B cell (primary cell): Measurements from ENCODE around the gene FOXP3. TPM values are rescaled to one million over a fixed set of nuclear protein-coding genes. Genes with fewer than 3 reads are reported as not detected.

Source experiments
- ATAC-seq: fragments of 200-7000 bp; cut with Tn5 transposase; one replicate; pipeline ENCODE4 v1.10.0; 2021; ENCODE audit warnings: low read depth, mild to moderate bottlenecking, moderate number of reproducible peaks, moderate library complexity
- CTCF ChIA-PET: fragments of 350-600 bp; sonication (Branson Sonifier 250); formaldehyde crosslinking; loops from one replicate; lab custom pipeline; 2021; ENCODE audit warnings: antibody characterized with exemption, inconsistent platforms; lab: Charles Lee
- POLR2A ChIA-PET: fragments of 350-600 bp; sonication (Branson Sonifier 250); formaldehyde crosslinking; loops from one replicate; lab custom pipeline; 2021; ENCODE audit warnings: antibody characterized with exemption; lab: Charles Lee
- DNase-seq: peaks from one replicate; pipeline ENCODE4 v3.0.0; 2013
- H2AFZ ChIP-seq: 2 replicates; pipeline ENCODE4 v1.6.1; 2012; ENCODE audit warnings: mild to moderate bottlenecking, low read depth, low read length; ENCODE audit not compliant: insufficient read depth, poor library complexity, severe bottlenecking
- H3K27ac ChIP-seq, 2 donors: 1 replicate in 1 of 2; 2 replicates in 1 of 2; pipeline ENCODE4 v1.5.1; 2012 to 2013; ENCODE audit warnings: low read length in 2 of 2, mild to moderate bottlenecking in 2 of 2, moderate library complexity in 1 of 2
- H3K27me3 ChIP-seq, 4 experiments: fragments of 200-600 bp in 1 of 4; sonication (generic) in 1 of 4; replicated peaks in 1 of 4; 1 replicate in 2 of 4; 2 replicates in 2 of 4; pipeline versions ENCODE4 v1.6.1 to v1.7.0; 2013 to 2016; ENCODE audit warnings: low read length in 3 of 4, mild to moderate bottlenecking in 2 of 4, mixed read lengths in 1 of 4, moderate library complexity in 1 of 4; ENCODE audit not compliant: insufficient read depth in 4 of 4, control insufficient read depth in 3 of 4; ENCODE audit errors: control extremely low read depth in 1 of 4
- H3K36me3 ChIP-seq, 2 experiments: replicated peaks in 1 of 2; 1 replicate in 1 of 2; 2 replicates in 1 of 2; pipeline versions ENCODE4 v1.6.1 to v1.7.1; 2013; ENCODE audit warnings: low read length in 1 of 2; ENCODE audit not compliant: insufficient read depth in 2 of 2, control insufficient read depth in 1 of 2; ENCODE audit errors: control extremely low read depth in 1 of 2, extremely low read depth in 1 of 2
- H3K4me1 ChIP-seq, 2 donors: fragments of 200-600 bp in 1 of 2; sonication (generic) in 1 of 2; 1 replicate in 1 of 2; 2 replicates in 1 of 2; pipeline versions ENCODE4 v1.5.1 to v1.6.1; 2013 to 2017; ENCODE audit warnings: low read length in 2 of 2; ENCODE audit not compliant: control insufficient read depth in 2 of 2, insufficient read depth in 2 of 2
- H3K4me2 ChIP-seq: replicated peaks from 2 replicates; pipeline ENCODE3; 2012; ENCODE audit warnings: mild to moderate bottlenecking, low read depth, low read length; ENCODE audit not compliant: poor library complexity, severe bottlenecking
- H3K4me3 ChIP-seq, 5 experiments: fragments of 200-600 bp in 1 of 5; sonication (generic) in 1 of 5; 1 replicate in 3 of 5; 2 replicates in 2 of 5; pipeline versions ENCODE4 v1.5.1 to v1.7.0; 2011 to 2016; ENCODE audit warnings: low read length in 4 of 5, mild to moderate bottlenecking in 4 of 5, low read depth in 2 of 5, control low read depth in 1 of 5, moderate library complexity in 1 of 5; ENCODE audit not compliant: insufficient read depth in 1 of 5; ENCODE audit errors: control extremely low read depth in 1 of 5, extremely low read depth in 1 of 5
- H3K79me2 ChIP-seq: fragments of 200-600 bp; sonication (generic); one replicate; pipeline ENCODE4 v1.6.0; 2016; ENCODE audit warnings: low read length; ENCODE audit not compliant: control insufficient read depth, insufficient read depth
- H3K9ac ChIP-seq: fragments of 200-600 bp; sonication (generic); 2 replicates; pipeline ENCODE4 v1.6.1; 2017; ENCODE audit warnings: mild to moderate bottlenecking, low read length, moderate library complexity
- H3K9me3 ChIP-seq, 3 donors: one replicate each; pipeline versions ENCODE4 v1.6.1 to v1.7.1; 2013; ENCODE audit warnings: low read length in 2 of 3; ENCODE audit not compliant: control insufficient read depth in 2 of 3, insufficient read depth in 1 of 3; ENCODE audit errors: control extremely low read depth in 1 of 3
- H4K20me1 ChIP-seq: 2 replicates; pipeline ENCODE4 v1.6.0; 2012; ENCODE audit warnings: mild to moderate bottlenecking, low read length; ENCODE audit not compliant: insufficient read depth, control insufficient read depth, poor library complexity, severe bottlenecking
- H3K27ac Mint-ChIP-seq: one replicate; pipeline ENCODE4 v1.8.0; 2021; ENCODE audit warnings: mixed read lengths
- H3K27me3 Mint-ChIP-seq: one replicate; pipeline ENCODE4 v1.8.0; 2021; ENCODE audit warnings: mixed read lengths
- H3K4me1 Mint-ChIP-seq: one replicate; pipeline ENCODE4 v1.8.0; 2021; ENCODE audit warnings: mixed read lengths
- H3K4me3 Mint-ChIP-seq: one replicate; pipeline ENCODE4 v1.8.0; 2021; ENCODE audit warnings: mixed read lengths
- H3K9me3 Mint-ChIP-seq: one replicate; pipeline ENCODE4 v1.8.0; 2022; ENCODE audit warnings: mixed read lengths; ENCODE audit not compliant: insufficient read depth
- CTCF ChIP-seq: fragments of 200-600 bp; IDR thresholded peaks from one replicate; pipeline ENCODE4 v1.8.0; 2022; ENCODE audit warnings: antibody characterized with exemption, mild to moderate bottlenecking
- EZH2 ChIP-seq: IDR thresholded peaks from 2 replicates; pipeline ENCODE4 v1.6.1; 2012; ENCODE audit warnings: borderline replicate concordance, low read depth, mild to moderate bottlenecking, moderate library complexity, low read length; ENCODE audit not compliant: insufficient read depth, poor library complexity, severe bottlenecking
- WGBS: methylation state at CpG from one replicate; pipeline ENCODE4 v1.1.5; 2013; ENCODE audit warnings: missing lambda C conversion rate; ENCODE audit not compliant: insufficient coverage; 5-methylcytosine and 5-hydroxymethylcytosine counted together
- intact Hi-C: fragments of 100-400 bp; cut with micrococcal nuclease; formaldehyde crosslinking; loops from one replicate; pipeline ENCODE4 v1.10.0; 2022
- polyA plus RNA-seq: library from polyadenylated mRNA; depleted of rRNA; stranded (reverse); fragments of >200 nt; gene quantifications from 2 replicates; pipeline ENCODE4 v1.2.3, GENCODE V29; 2012
- total RNA-seq, 2 donors: library from RNA; stranded (reverse); fragments of 120-200 nt in 1 of 2; gene quantifications; 1 replicate in 1 of 2; 2 replicates in 1 of 2; pipeline versions ENCODE4 v1.2.3 to v1.2.4, GENCODE V29; 2013 to 2022

The FOXP3 gene
- total and polyA plus RNA-seq, 2 donors (not counting 1 experiment from before 2014, with no cell fraction given): 0.03 TPM; not detected in 1

GRCh38 chrX:49242545-49243066 is 21.9 kb downstream of the FOXP3 start:
- Mint-ChIP-seq H3K27ac (no peak overlapping the region), H3K9me3 (no peaks in the 10 kb centered on the region), H3K4me1 (peaks cover 4% of the 10 kb centered on the region), H3K27me3 (no peaks in the 10 kb centered on the region), H3K4me3 (no peak overlapping the region)
- no peak overlapping the region for H3K9ac ChIP-seq
- no peaks in the 10 kb centered on the region for H3K9me3 ChIP-seq
- H3K4me1 ChIP-seq: peaks cover 0 to under 1% of the 10 kb centered on the region in 2 donors
- WGBS: 100% methylated on average over 3 of the region's 12 CpGs
- H3K36me3 ChIP-seq: peaks cover 0 to 34% of the 10 kb centered on the region in 2 experiments
- intact Hi-C loops: no loop called here
- POLR2A ChIA-PET: interaction anchor here (0.5 kb wide), 1 partner anchor 14 kb away, joined by 3 read pairs; no protein-coding TSS in a partner anchor
- no peaks in the 10 kb centered on the region for H4K20me1 ChIP-seq
- H3K27ac ChIP-seq: no peak overlapping the region
- CTCF ChIA-PET: no interaction called here
- H3K4me2 ChIP-seq: no peak overlapping the region
- ATAC-seq: no peak
- TF ChIP-seq CTCF (no peak), EZH2 (no peak)
- DNase-seq: no peak
- H2AFZ ChIP-seq: no peak overlapping the region
- H3K79me2 ChIP-seq: peaks cover 11% of the 10 kb centered on the region
- no peaks in the 10 kb centered on the region for H3K27me3 ChIP-seq
- H3K4me3 ChIP-seq: no peak overlapping the region

GRCh38 chrX:49238735-49239134 is 25.8 kb downstream of the FOXP3 start:
- H3K79me2 ChIP-seq: peaks cover 19% of the 10 kb centered on the region
- no peak overlapping the region for H3K4me3 ChIP-seq
- ATAC-seq: no peak
- Mint-ChIP-seq H3K4me3 (no peak overlapping the region), H3K27me3 (no peaks in the 10 kb centered on the region), H3K27ac (no peak overlapping the region), H3K9me3 (no peaks in the 10 kb centered on the region), H3K4me1 (peaks cover 21% of the 10 kb centered on the region)
- no peak overlapping the region for H2AFZ ChIP-seq
- no peak overlapping the region for H3K4me2 ChIP-seq
- TF ChIP-seq EZH2 (no peak), CTCF (no peak)
- no peaks in the 10 kb centered on the region for H4K20me1 ChIP-seq
- CTCF ChIA-PET: no interaction called here
- no peaks in the 10 kb centered on the region for H3K27me3 ChIP-seq
- DNase-seq: no peak
- H3K4me1 ChIP-seq: peaks cover 12 to 25% of the 10 kb centered on the region in 2 donors
- H3K36me3 ChIP-seq: peaks cover 0 to 14% of the 10 kb centered on the region in 2 experiments
- no peak overlapping the region for H3K27ac ChIP-seq
- intact Hi-C loops: no loop called here
- WGBS: 100% methylated on average over 2 of the region's 7 CpGs
- H3K9me3 ChIP-seq: no peaks in the 10 kb centered on the region
- H3K9ac ChIP-seq: no peak overlapping the region
- POLR2A ChIA-PET: no interaction called here
